Medulla oblongata (tissue), 1 donor: Measurements from ENCODE around the gene VARS1.

Source experiments
- DNase-seq: peaks from one replicate; pipeline ENCODE4 v3.0.0-alpha.2; 2015; ENCODE audit errors: extremely low spot score

Gene VARS1

DNA sequence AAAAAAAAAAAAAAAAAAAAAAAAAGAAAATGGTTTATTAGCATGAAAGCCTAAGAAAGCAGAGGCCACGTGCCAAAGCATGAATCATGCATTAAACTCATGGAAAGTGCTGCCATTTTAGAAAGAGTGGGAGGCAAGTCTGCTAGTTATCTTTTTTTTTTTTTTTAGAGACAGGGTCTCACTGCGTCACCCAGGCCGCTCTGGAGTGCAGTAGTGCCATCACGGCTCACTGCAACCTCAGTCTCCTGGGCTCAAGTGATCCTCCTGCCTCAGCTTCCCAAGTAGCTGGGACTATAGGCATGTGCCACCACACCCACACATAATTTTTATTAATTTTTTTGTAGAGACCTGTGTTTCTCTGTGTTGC lies 23.6 kb downstream of the VARS1 start:
- DNase-seq, result no peak

DNA sequence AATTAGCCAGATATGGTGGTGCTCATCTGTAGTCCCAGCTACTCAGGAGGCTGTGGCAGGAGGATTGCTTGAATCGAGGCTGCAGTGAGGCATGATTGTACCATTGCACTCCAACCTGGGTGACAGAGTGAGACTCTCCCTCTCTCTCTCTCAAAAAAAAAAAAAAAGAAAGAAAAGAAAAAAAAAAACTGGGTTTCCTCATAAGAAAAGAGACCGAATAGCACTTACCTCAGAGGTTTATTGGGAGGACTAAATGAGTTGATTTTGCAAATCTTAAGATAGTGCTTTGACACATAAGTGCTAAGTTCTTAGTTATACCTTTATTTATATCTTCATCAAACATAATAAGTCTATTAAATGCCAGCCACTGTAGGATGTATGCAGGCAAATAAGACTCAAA lies 24.7 kb downstream of the VARS1 start:
- DNase-seq, result no peak

DNA sequence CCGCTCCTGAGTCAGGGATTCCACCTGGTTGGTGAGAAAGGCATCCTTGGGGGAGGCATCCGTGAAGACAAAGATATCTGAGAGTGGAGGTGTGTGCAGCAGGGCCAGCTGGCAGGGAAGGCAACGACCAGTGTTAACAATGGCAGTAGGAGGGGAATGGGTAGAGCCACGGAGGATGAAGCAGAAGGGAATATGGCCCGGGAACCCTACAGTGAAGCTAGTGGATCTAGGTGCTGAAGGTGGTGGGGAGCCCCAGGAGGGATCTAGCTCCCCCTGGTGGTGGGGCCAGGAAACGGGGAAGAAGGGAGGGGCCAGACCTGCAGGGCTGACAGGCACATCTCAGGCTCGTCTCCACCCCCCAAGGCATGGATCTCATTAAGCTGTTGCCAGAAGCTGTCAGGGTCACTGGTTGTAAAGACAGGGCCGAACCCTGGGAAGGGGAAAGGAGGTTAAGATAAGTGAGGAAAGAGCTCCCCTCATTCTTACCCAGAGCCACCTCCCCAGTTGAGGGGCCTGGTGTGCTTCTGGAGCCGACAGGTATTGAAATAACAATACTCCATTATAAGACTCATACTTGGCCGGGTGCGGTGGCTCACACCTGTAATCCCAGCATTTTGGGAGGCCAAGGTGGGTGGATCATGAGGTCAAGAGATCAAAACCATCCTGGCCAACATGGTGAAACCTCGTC lies 25.7 kb downstream of the VARS1 start:
- peak; percentile 40 for DNase-seq

DNA sequence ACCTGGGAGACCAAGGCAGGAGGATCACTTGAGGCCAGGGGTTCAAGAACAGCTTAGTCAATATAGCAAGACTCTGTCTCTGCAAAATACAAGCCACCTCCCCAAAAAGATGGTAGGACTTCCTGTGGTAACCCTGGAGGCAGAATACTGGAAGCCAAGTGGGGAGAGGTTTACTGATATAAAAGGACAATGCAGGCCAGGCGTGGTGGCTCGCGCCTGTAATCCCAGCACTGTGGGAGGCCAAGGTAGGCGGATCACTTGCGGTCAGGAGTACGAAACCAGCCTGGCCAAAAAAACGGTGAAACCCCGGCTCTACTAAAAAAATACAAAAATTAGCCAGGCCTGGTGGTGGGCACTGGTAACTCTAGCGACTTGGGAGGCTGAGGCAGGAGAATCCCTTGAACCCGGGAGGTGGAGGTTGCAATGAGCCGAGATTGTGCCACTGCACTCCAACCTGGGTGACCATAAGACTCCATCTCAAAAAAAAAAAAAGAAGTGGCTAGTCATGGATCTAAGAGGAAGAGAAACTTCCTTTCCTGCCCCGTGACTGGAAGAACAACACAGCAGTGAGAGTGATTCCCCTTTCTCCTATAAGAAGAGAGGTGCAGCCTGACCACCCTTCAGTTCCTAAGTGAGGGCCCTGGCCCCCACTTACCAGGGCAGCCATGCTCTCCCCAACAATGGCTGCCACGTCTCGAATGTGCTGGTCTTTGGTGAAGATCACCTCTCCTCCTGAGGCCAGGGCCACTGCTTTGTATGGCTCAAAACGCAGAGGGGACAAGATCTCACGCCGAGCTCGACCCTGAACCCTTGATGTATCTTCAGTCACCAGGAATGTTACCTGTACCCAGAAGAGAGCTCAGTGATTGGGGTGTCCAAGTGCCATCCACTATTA lies 26.9 kb downstream of the VARS1 start:
- peak; percentile 59 for DNase-seq

DNA sequence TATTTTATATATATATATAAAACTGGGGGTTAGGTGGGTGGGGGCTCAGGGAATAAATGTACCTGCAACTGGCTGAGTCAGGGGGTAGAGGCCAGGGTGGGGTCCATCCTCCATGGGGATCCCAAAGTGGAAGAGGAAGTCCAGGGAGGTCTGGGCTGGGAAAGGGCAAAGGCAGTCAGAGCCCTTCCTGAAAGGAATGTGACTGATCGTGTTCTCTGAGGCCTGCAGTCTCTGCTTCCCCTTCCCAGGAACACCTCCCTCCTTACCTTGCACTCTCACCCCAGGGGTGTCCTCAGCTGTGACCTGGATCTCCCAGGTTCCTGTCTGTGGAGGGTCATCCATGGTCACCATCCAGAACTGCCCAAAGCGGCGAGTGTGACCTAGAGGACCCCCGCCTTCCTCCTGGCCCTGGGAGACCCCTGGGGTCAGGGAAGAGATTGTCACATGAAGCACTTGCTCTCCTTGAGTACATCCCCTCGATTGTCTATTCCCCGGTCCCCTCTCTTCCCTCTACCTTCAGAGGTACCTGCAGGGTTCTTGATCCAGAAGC lies 28.4 kb downstream of the VARS1 start:
- no peak for DNase-seq

DNA sequence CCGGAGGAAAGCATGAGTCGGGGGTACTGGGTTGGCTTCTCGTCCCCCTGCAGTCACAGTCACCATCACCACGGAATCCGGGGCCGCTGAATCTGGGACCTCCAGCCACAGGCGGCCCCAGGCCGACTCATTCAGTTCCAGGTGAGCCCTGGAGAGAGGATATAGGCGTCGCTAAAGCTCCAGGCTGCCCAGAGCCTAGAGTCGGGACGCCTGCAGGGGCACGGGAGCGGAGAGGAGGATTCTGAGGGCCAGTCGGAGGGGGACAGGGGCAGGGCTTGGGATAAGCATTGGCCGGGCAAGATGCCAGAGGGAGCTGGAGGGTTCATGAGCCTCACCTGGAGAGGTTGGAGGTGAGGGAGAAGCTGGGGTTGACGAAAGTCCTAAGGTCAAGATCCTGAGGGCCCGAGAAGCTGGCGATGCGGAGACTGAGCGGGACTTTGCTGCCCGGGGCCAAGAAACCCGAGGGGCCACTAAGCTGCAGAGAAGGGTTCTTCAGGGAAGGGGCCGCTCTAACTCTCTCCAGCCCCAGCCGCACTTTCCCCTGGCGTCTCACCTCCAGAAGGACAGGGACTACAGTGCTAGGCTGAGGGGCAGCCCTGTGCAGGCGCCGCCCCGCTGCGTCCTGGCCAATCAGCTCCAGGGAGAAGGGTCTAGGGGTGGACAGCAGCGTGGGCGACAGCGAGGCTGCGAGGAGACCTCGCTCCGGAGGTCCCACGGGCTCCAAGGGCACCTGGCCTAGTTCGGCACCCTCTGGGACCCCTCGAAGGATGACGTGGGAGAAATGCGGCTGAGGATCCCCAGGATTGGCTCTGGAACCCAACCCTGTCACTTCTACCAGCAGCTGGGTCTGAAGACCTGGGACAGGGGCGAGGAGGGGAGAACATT lies 29.4 kb downstream of the VARS1 start:
- no peak for DNase-seq

DNA sequence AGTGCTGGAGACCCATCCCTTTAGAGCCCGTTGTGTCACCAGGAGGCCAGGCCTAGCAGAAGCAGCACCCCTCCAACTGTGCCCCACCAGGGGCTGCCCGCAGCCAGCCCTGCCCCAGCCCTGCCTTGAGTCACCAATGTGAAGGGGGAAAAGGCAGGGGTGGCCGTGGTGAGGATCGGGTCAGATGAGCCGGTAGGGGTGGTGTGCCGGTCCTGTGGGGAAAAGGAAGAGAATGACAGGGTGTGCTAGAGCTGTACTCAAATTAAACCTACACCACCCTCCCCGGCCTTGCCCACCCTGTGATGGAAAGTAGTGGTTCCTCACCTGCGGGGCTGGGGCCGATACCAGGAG lies 30.0 kb downstream of the VARS1 start:
- DNase-seq, result no peak

DNA sequence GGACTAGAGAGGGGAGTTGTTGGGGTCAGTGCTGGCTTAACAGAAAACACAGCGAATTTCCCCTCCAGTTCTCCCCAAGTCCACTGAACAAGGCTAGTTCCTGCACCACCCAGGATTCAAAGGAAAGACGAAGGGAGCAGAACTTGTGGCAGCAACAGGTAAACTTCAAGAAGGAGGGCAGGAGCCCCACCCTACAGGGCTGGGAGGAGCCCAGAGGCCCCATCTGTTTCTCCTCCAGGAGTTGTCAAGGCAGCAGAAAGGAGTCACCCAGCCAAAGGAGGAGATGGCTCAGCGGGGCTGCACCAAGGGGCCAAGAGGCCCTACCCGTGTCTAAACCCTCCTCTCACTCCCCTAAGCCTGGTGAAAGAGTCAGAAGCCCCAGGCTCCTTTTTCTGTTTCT lies 31.4 kb downstream of the VARS1 start:
- no peak for DNase-seq

DNA sequence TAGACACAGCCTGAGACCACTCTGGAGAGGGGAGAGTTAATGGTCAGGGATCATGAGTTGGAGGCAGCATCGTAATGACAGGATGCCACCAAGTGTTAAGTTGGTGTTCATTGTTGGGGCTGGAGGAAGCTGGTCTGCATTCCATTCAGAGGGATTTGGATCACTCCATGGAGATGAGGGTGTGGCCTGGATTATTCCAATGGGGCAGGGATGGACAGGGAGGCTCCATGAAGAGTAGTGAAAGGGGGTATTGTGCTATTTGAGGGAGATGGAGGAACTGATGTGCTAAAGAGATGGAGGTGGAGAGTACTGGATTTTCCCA lies 32.0 kb downstream of the VARS1 start:
- DNase-seq, result peak; percentile 68

DNA sequence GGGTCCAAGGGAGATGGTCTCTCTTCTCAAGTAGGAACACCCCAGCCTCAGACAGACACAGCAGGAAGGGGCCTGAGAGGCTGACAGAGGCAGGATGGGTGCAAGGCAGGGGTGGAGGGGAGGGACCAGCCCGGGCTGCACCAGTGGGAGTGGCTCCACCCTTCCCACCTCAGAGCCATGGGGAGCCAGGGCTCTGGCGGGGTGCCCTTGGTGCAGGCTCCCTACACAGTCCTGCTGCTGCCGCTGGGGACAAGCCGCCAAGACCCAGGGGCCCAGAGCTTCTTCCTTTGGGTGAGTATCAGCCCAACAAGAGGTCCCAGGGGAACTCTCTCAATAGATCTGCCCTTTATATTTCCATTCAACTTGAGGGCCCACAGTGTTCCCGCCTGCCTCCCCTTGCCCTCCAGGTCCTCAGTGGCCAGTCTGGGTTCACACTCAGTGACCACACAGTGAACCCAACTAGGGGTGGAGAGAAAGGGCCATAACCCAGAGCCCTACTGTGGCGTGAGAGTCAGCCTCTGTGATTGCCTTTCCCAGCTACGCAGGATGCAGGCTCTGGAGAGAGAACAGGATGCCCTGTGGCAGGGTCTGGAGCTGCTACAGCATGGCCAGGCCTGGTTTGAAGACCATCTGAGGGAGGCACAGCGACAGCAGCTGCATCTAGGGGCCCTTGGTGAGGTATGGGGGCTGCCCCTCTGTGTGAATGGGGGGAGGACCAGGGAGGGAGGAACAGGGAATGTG lies 32.5 kb downstream of the VARS1 start:
- DNase-seq, result no peak

DNA sequence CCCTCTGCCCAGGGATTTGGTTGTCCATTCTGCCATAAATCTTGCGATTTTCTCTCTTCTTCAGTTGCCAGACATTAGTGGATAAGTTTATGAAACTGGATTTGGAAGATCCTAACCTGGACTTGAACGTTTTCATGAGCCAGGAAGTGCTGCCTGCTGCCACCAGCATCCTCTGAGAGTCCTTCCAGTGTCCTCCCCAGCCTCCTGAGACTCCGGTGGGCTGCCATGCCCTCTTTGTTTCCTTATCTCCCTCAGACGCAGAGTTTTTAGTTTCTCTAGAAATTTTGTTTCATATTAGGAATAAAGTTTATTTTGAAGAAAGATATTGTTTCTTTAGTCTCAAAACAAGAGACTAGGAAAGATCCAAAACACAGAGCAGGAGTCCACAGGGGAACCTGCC lies 33.2 kb downstream of the VARS1 start, which contains the start of gene SAPCD1:
Gene SAPCD1 (plus strand): TSS at position 301 of the 400 bp plus-strand sequence. CDS start 399 bp downstream, outside the sequence.
- DNase-seq, result no peak

DNA sequence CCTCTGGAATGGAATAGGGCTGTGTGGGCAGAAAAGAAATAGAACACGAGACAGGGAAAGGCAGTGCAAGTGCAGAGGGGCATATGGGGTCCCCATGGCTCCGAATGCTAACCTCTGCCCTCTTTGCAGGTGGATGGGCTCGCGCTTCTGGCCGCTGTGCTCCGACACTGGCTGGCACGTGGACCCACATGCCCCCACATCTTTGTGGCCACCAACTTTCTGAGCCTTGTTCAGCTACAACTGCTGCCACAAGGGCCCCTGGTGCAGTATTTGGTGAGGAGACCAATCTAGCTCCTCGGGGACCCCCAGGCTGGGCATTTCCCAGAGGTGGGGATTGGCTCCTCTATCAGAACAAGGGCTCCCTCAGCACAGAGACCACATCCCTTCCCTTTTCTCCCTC lies 34.2 kb downstream of the VARS1 start:
- DNase-seq, result no peak

DNA sequence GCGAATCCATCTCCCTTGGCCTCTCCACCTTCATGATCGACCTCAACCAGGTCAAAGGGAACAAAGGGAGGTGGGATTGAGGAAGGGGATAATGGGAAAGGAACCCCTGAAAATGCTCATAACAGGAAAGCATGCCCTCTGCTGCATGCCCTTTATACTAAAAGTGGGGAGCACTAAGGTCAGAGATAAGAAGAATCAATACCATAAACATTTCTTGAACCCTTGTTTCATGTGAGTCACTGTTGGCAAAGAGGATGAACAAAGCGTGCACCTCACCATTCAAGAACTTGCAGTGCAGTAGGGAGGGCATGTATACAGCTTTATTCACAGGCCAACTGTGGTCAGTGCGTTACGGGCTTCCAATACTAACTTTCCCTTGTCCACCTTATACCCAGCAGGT lies 34.8 kb downstream of the VARS1 start:
- DNase-seq, result no peak

DNA sequence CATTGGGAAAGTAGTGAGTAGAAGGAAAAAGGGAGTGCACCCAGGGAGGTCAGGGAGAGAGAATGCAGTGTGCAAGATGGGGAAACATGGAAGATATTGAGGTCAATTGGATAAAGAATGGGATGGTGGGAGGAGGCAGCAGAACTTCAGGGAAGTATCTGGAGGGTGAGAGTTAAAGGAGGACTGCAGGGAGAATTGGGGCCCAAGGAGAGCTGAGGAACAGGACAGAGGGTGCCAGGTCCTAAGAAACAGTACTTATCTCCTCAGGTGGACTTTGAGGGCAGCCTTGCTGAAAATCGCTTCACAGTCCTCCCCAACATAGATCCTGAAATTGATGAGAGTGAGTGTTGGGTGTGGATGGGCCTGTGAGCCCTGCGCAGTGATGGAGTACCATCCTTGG lies 37.3 kb downstream of the VARS1 start:
- DNase-seq, result no peak

DNA sequence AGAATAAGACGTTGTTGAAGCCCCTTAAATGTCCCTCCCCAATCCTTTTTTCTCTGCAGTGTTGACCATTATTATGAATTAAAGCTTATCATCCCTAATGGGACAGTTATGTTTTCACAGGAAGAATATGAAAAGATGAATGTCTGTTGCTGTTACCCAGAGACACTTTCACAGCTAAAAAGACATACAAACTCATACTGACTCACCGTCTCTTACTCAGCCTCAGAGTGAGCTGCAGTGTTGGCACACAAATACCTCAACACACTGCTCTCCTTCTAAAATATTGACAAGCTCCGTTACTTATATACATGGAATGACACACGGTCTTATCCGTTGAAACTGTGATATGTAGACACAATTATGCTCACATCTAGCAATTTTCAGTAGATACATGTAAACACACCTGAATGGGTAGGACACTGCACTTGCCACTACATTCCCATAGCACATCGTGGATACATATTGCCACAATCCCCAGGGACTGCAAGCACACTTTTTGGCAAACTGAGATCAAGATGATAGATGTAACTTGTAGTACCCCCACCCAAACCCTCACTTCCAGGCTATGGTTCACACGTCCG lies 42.7 kb downstream of the VARS1 start:
- no peak for DNase-seq

DNA sequence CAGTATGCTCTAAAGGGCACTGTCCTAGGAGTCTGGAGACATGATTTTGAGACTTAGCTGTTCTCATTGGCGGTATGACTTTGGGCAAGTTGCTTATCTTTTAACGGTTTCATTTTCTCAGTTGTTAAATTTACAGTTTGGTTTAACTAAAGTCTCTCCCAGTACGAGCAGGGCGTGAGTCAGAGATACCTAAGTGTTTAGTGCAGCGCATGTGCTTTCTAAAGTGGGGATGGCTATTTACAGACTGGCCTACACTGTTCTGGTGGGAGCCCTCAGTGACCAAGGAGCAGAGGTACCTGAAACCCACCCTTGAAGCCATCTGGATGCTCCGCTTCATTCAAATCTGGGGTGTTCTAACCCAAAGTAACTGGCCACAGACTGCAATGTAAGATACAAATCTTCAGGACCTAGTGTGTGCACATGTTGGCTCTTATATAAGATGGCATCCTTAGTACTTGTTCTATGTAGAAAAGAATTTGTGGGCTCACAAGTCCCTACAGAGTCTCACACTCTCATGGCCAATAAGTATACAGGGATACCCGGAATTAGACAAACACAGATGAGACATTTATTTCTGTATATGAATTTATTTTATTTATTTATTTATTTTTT lies 45.0 kb downstream of the VARS1 start:
- no peak for DNase-seq

DNA sequence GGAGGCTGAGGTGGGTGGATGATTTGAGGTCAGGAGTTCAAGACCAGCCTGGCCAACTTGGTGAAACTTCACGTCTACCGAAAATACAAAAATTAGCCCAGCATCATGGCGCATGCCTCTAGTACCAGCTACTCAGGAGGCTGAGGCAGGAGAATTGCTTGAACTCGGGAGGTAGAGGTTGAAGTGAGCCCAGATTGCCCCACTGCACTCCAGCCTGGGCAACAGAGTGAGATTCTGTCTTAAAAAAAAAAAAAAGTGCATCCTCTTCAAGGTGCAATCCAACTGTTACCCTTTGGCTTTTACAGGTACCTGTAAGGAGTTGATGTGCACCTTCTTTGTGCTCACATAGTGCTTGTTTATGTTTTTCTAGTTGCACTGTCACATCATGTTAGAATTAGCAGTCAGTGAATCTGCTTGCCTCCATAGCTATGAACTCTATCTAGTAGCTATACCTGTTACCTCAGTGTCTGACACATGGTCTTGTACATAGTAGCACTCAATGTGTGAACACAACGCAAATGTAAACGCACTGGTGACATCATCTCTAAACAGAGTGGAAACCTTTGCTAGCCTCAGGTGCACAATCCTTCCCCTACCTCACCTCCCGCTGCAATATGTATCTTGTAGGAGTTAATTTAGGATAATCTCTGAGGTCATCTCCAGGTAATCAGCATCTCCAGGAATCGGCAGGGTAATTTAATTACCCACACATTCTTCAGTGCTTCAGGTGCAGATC lies 46.1 kb downstream of the VARS1 start:
- no peak for DNase-seq
